Ascending aorta (tissue), 2 donors: ENCODE data around the gene SERPINB13. TPM values are rescaled to one million over a fixed set of nuclear protein-coding genes. Genes with fewer than 3 reads are reported as not detected.

Experiments used
- DNase-seq, 2 donors: peaks; one replicate each; pipeline ENCODE4 v3.0.0-alpha.2; 2019; ENCODE audit warnings: low spot score in 2 of 2
- H3K27ac ChIP-seq, 2 donors: fragments of 200-600 bp; sonication (generic); one replicate each; pipeline ENCODE4 v1.5.1; 2016 to 2017; ENCODE audit warnings: mild to moderate bottlenecking in 1 of 2
- H3K27me3 ChIP-seq: fragments of 200-600 bp; sonication (generic); one replicate; pipeline ENCODE4 v1.5.1; 2017
- H3K36me3 ChIP-seq, 2 donors: fragments of 200-600 bp; sonication (generic); one replicate each; pipeline ENCODE4 v1.5.1; 2016
- H3K4me1 ChIP-seq, 2 donors: fragments of 200-600 bp; sonication (generic); one replicate each; pipeline ENCODE4 v1.5.1; 2016 to 2017; ENCODE audit warnings: mild to moderate bottlenecking in 1 of 2
- H3K4me3 ChIP-seq, 2 donors: fragments of 200-600 bp; sonication (generic); one replicate each; pipeline ENCODE4 v1.5.1; 2016 to 2017; ENCODE audit warnings: mild to moderate bottlenecking in 1 of 2
- H3K9me3 ChIP-seq, 2 donors: fragments of 200-600 bp; sonication (generic); one replicate each; pipeline ENCODE4 v1.5.1; 2016
- intact Hi-C: fragments of 100-400 bp; cut with DNase I; formaldehyde crosslinking; loops from one replicate; pipeline ENCODE4 v1.15.1; 2023
- total RNA-seq: library from RNA; depleted of rRNA; stranded (reverse); fragments of >200 nt; gene quantifications from one replicate; pipeline ENCODE4 v1.1.0, GENCODE V29; 2016
- TF ChIP-seq, protein P1 (sequence below), 3 experiments: fragments of 200-600 bp in 2 of 3; fragments of 450-650 bp in 1 of 3; sonication (generic) in 2 of 3; IDR thresholded peaks; one replicate each; pipeline ENCODE4 v1.5.1; 2016 to 2019; ENCODE audit warnings: antibody characterized with exemption in 3 of 3, mild to moderate bottlenecking in 1 of 3, moderate library complexity in 1 of 3

Gene SERPINB13
- total RNA-seq, 1 donor from 2014 or later, result not detected

DNA sequence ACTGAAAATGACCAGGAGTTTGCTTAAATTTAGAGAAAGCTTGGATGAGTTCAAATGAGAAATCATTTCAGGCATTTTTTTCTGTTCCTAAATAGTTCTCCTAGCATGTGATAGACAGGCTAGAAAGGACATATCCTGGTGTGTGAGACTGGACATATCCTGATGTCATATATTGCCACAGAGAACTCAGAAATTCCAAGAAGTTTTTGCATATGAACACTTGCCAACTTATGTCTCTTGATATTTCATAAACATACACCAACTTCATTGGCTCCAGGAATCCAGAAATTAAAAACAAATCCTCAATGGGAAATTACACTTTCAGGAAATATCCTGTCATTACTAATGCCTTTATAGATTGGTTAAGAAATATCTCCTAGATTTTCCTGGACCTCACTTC is 59.8 kb downstream of the SERPINB13 start:
- intact Hi-C loops, result no loop called here
- no peak for DNase-seq

DNA sequence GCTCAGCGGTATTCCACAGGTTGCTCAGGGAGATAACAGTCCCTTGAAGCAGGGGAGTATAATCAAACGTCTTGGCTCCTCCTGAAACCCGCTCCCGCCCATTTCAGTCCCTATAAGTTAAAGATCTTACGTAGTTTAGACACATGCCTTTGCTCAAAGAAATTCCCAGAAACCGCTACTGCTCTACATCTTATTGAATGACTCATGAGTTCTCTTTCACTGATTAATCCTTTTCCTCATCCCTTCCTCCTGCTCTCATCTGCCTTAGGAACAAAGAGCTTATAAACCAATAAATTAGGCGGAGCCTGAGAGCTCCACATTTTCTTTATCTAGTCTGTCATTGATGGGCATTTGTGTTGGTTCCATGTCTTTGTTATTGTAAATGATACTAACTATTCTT is 61.1 kb downstream of the SERPINB13 start:
- Histone ChIP-seq H3K27me3 (no peaks in the 10 kb centered on the region), H3K36me3 (no peaks in the 10 kb centered on the region), H3K27ac (no peak overlapping the region), H3K4me3 (no peak overlapping the region), H3K4me1 (no peaks in the 10 kb centered on the region), H3K9me3 (no peaks in the 10 kb centered on the region)
- DNase-seq, result no peak
- intact Hi-C loops, result no loop called here
- TF ChIP-seq, protein P1, sequence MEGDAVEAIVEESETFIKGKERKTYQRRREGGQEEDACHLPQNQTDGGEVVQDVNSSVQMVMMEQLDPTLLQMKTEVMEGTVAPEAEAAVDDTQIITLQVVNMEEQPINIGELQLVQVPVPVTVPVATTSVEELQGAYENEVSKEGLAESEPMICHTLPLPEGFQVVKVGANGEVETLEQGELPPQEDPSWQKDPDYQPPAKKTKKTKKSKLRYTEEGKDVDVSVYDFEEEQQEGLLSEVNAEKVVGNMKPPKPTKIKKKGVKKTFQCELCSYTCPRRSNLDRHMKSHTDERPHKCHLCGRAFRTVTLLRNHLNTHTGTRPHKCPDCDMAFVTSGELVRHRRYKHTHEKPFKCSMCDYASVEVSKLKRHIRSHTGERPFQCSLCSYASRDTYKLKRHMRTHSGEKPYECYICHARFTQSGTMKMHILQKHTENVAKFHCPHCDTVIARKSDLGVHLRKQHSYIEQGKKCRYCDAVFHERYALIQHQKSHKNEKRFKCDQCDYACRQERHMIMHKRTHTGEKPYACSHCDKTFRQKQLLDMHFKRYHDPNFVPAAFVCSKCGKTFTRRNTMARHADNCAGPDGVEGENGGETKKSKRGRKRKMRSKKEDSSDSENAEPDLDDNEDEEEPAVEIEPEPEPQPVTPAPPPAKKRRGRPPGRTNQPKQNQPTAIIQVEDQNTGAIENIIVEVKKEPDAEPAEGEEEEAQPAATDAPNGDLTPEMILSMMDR (IDR thresholded peaks at IDR 0.05), result no peak

More for the DNA sequence above, 59.8 kb downstream of the SERPINB13 start:
- H3K4me3 ChIP-seq, result no peak overlapping the region
- no peaks in the 10 kb centered on the region for H3K36me3 ChIP-seq
- no peaks in the 10 kb centered on the region for H3K4me1 ChIP-seq
- no peaks in the 10 kb centered on the region for H3K9me3 ChIP-seq
- TF ChIP-seq, protein P1 (IDR thresholded peaks at IDR 0.05), result no peak
- no peak overlapping the region for H3K27ac ChIP-seq
- no peaks in the 10 kb centered on the region for H3K27me3 ChIP-seq

Other genes starting within 250 kb of the SERPINB13 start
- gene KDSR, start 220.1 kb upstream of the SERPINB13 start, total RNA-seq, result 208 TPM
- gene VPS4B, start 164.9 kb upstream of the SERPINB13 start, total RNA-seq, result 16.7 TPM
- gene SERPINB5, start 110.4 kb upstream of the SERPINB13 start, total RNA-seq, result not detected
- 0.32 TPM for gene SERPINB12, start 45.0 kb upstream of the SERPINB13 start, total RNA-seq
- gene SERPINB4, start 56.9 kb downstream of the SERPINB13 start, total RNA-seq, result not detected
- gene SERPINB3, start 74.5 kb downstream of the SERPINB13 start, total RNA-seq, result 0.21 TPM
- gene SERPINB11, start 115.6 kb downstream of the SERPINB13 start, total RNA-seq, result not detected
- not detected for gene SERPINB7, start 188.1 kb downstream of the SERPINB13 start, total RNA-seq